ENCODE measurements around the gene CLCN7. TPM values are rescaled to one million over a fixed set of nuclear protein-coding genes. Genes with fewer than 3 reads are reported as not detected.
A peak's percentile ranks its signal among the peaks of the same experiment; 100 is the strongest.

Gene CLCN7
- total and polyA plus RNA-seq, 2 of the 4 experiments (the other 2 are of a cell fraction) = 10.8 to 45.2 TPM

GRCh38 chr16:1485847-1486496 is 11.1 kb upstream of the CLCN7 start:
- peaks cover 4% of the 10 kb centered on the region; the same call in 1 of the 2 replicates for H3K27me3 ChIP-seq (ENCODE audit: control insufficient read depth, insufficient read depth, low read length)
- peak overlapping the region; percentile 58 for H2AFZ ChIP-seq (replicated peaks; ENCODE audit: low read length, poor library complexity)
- no peak for ATAC-seq (ENCODE audit: low read depth)
- no peak overlapping the region for H3K18ac ChIP-seq (ENCODE audit: low read depth, low read length)
- WGBS, 2 experiments (ENCODE audit: extremely low coverage in 2 of 2, insufficient read length in 1 of 2) = 86% methylated on average over 36 of the region's 40 CpGs; no CpG with 5 or more reads in 1 of the 2 experiments
- H2BK120ac ChIP-seq (ENCODE audit: low read depth, low read length) = no peak overlapping the region
- in situ Hi-C loops (cut with MboI; ENCODE audit: low sequenced_read_pairs) = no loop called here
- no peaks in the 10 kb centered on the region for H4K20me1 ChIP-seq (ENCODE audit: insufficient read depth, low read length)
- no peak overlapping the region for H4K8ac ChIP-seq (ENCODE audit: low read depth in 2 of 2, low read length in 2 of 2)
- no peak overlapping the region for H3K4me3 ChIP-seq (ENCODE audit: insufficient read depth, low read depth, low read length)
- no peak overlapping the region for H4K91ac ChIP-seq (ENCODE audit: insufficient read depth, low read depth, low read length)
- no peak overlapping the region for H2BK15ac ChIP-seq (ENCODE audit: low read depth, low read length)
- no peak overlapping the region for H3K27ac ChIP-seq (ENCODE audit: insufficient read depth, low read length)
- H4K5ac ChIP-seq (ENCODE audit: low read depth, low read length) = no peak overlapping the region
- no peak overlapping the region for H2BK5ac ChIP-seq (ENCODE audit: low read depth, low read length, poor library complexity, severe bottlenecking)
- H3K56ac ChIP-seq (ENCODE audit: extremely low read depth, insufficient read depth, low read length) = no peak overlapping the region
- no peak overlapping the region for H3K4me2 ChIP-seq (ENCODE audit: low read depth, low read length)
- H3K23ac ChIP-seq (ENCODE audit: low read depth, low read length) = no peak overlapping the region
- H3K9me1 ChIP-seq (ENCODE audit: insufficient read depth, low read length) = no peaks in the 10 kb centered on the region
- dilution Hi-C loops (cut with HindIII; ENCODE audit: low sequenced_read_pairs, unreplicated experiment) = no loop called here
- H3K79me1 ChIP-seq (ENCODE audit: low read depth in 1 of 2, low read length in 2 of 2) = no peaks in the 10 kb centered on the region
- H3K4ac ChIP-seq (ENCODE audit: low read depth, low read length) = no peak overlapping the region
- H3K9me3 ChIP-seq (ENCODE audit: control insufficient read depth, insufficient read depth, low read length) = no peaks in the 10 kb centered on the region
- no peak overlapping the region for H3K14ac ChIP-seq (replicated peaks; ENCODE audit: low read depth, low read length)
- DNase-seq = no peak
- intact Hi-C loops (cut with micrococcal nuclease) = no loop called here
- H2BK20ac ChIP-seq (ENCODE audit: low read depth, low read length) = no peak overlapping the region
- H2AK5ac ChIP-seq (ENCODE audit: low read depth, low read length) = no peak overlapping the region
- BruUV-seq (replicated peaks) = no TSS peak
- H3K4me1 ChIP-seq (ENCODE audit: control insufficient read depth, insufficient read depth, low read length) = no peaks in the 10 kb centered on the region
- no peak for TF ChIP-seq RCOR1 (IDR thresholded peaks at IDR 0.05; ENCODE audit: insufficient replicate concordance, low read length)
- TF ChIP-seq POLR2A (IDR thresholded peaks at IDR 0.05; ENCODE audit: low read depth, low read length) = no peak
- no peak for TF ChIP-seq SMC3 (IDR thresholded peaks at IDR 0.05; ENCODE audit: low read depth, low read length)
- no peak for TF ChIP-seq MAZ (IDR thresholded peaks at IDR 0.05; ENCODE audit: borderline replicate concordance, low read depth, low read length)
- no peak for TF ChIP-seq RAD21 (IDR thresholded peaks at IDR 0.05; ENCODE audit: low read length)
- TF ChIP-seq NFE2L2 (IDR thresholded peaks at IDR 0.05; ENCODE audit: low read depth, low read length) = no peak
- H3K9ac ChIP-seq (ENCODE audit: low read depth, low read length) = no peak overlapping the region
- H2AK9ac ChIP-seq (replicated peaks; ENCODE audit: low read depth, low read length, poor library complexity) = no peak overlapping the region
- ChIA-PET POLR2A (ENCODE audit: unreplicated experiment) (no interaction called here), CTCF (no interaction called here)
- H3K36me3 ChIP-seq (ENCODE audit: control insufficient read depth, insufficient read depth, low read length) = no peaks in the 10 kb centered on the region

Measured in IMR-90 (cell line).